IPS-18a (cell line): Measurements from ENCODE around the gene TDP1.

ENCODE experiments used
- H3K27ac ChIP-seq: one replicate; pipeline ENCODE4 v1.5.1; 2013; ENCODE audit warnings: low read length
- H3K27me3 ChIP-seq: one replicate; pipeline ENCODE4 v1.6.1; 2013; ENCODE audit warnings: mild to moderate bottlenecking, low read length; ENCODE audit not compliant: control insufficient read depth, insufficient read depth
- H3K36me3 ChIP-seq: one replicate; pipeline ENCODE4 v1.6.1; 2013; ENCODE audit warnings: low read depth, low read length; ENCODE audit not compliant: control insufficient read depth
- H3K4me1 ChIP-seq: one replicate; pipeline ENCODE4 v1.6.1; 2013; ENCODE audit warnings: low read depth, low read length; ENCODE audit not compliant: control insufficient read depth
- H3K4me3 ChIP-seq: one replicate; pipeline ENCODE4 v1.5.1; 2013; ENCODE audit warnings: low read length
- H3K9ac ChIP-seq: one replicate; pipeline ENCODE4 v1.6.1; 2013; ENCODE audit warnings: mild to moderate bottlenecking, low read length, moderate library complexity
- H3K9me3 ChIP-seq: one replicate; pipeline ENCODE4 v1.6.1; 2013; ENCODE audit warnings: low read depth, low read length; ENCODE audit not compliant: control insufficient read depth

Gene TDP1

DNA sequence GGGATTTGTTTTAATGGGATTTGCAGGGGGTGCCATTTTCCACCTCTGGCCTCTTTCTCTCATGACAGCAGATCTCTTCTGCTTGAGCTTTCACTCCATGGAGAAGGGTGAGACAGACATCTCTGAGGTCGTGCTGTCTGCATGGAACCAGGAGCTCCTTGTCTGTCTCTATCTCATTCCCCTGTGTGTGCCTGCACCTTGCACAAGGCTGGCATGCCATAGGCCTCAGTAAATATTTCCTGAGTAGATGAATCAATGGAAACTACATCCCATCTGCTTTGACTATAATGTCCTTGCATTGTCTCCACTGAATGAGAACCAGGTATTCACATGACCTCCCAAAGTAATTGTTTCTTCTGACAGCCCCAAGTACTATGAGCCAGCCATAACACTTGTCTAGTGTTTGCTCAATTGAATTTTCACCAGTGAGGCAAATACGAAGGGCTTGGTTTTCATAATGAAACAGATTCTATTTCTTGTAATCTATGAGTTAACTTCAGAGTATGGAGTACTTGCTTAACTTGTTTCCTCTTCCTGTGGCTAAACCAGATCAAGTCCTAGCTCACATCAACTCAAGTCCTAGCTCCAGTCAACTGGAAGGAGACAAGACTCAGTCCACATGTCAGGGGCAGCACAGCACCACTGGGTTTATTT is 138.3 kb downstream of the TDP1 start:
- Histone ChIP-seq H3K4me3 (no peak overlapping the region), H3K9ac (no peak overlapping the region), H3K36me3 (no peaks in the 10 kb centered on the region), H3K27ac (no peak overlapping the region), H3K9me3 (no peaks in the 10 kb centered on the region), H3K4me1 (peaks cover 2% of the 10 kb centered on the region), H3K27me3 (no peaks in the 10 kb centered on the region)
